Neural cell (in vitro differentiated cells): ENCODE results near the gene SF3B3.

ENCODE experiments used
- CTCF ChIP-seq: fragments of 450-650 bp; IDR thresholded peaks from 2 replicates; pipeline ENCODE4 v1.5.1; 2014; ENCODE audit warnings: antibody characterized with exemption, mild to moderate bottlenecking, moderate library complexity; ENCODE audit not compliant: poor library complexity, severe bottlenecking
- EP300 ChIP-seq: fragments of 450-650 bp; conservative IDR thresholded peaks from 2 replicates; pipeline ENCODE4 v1.6.1; 2014; ENCODE audit warnings: antibody characterized with exemption, mild to moderate bottlenecking, moderate library complexity; ENCODE audit not compliant: poor library complexity, severe bottlenecking
- MXI1 ChIP-seq: fragments of 450-650 bp; conservative IDR thresholded peaks from 2 replicates; pipeline ENCODE4 v1.6.1; 2014; ENCODE audit warnings: antibody characterized with exemption, mild to moderate bottlenecking; ENCODE audit not compliant: poor library complexity, severe bottlenecking
- POLR2AphosphoS5 ChIP-seq: IDR thresholded peaks from 2 replicates; pipeline ENCODE4 v1.6.1; 2012
- REST ChIP-seq: IDR thresholded peaks from 2 replicates; pipeline ENCODE4 v1.6.1; 2012; ENCODE audit warnings: borderline replicate concordance
- TAF1 ChIP-seq: IDR thresholded peaks from 2 replicates; pipeline ENCODE4 v1.6.1; 2012; ENCODE audit warnings: low read depth

- no peak for TF ChIP-seq REST
- TF ChIP-seq MXI1, result no peak
- TF ChIP-seq CTCF, result no peak
- TF ChIP-seq TAF1, result no peak
- TF ChIP-seq EP300, result no peak
- TF ChIP-seq POLR2AphosphoS5, result no peak
Observed at GRCh38 chr16:70605283-70605657, 81.7 kb downstream of the SF3B3 start.
